A549 (cell line): ENCODE measurements around the gene GOLGA5. TPM values are rescaled to one million over a fixed set of nuclear protein-coding genes. Genes with fewer than 3 reads are reported as not detected.

ENCODE experiments used
- ATAC-seq, 2 experiments: fragments of 200-7000 bp in 1 of 2; fragments of >200 bp in 1 of 2; cut with Nextera tagmentation in 1 of 2; cut with Tn5 transposase in 1 of 2; 3 replicates each; pipeline versions ENCODE4 v1.8.0 to v1.9.1; 2018 to 2020; ENCODE audit warnings: mild to moderate bottlenecking in 1 of 2, moderate library complexity in 1 of 2
- CTCF ChIA-PET: fragments of 300-600 bp; sonication (Branson Sonifier 250); formaldehyde crosslinking; extraction: SDS; loops from one replicate; lab custom pipeline; 2021; ENCODE audit warnings: antibody characterized with exemption, inconsistent platforms; lab: Yijun Ruan, JAX
- POLR2A ChIA-PET: fragments of 350-600 bp; formaldehyde crosslinking; extraction: SDS; loops from one replicate; lab custom pipeline; 2021; ENCODE audit warnings: antibody characterized with exemption, inconsistent platforms; lab: Yijun Ruan, JAX
- DNase-seq, 2 experiments: peaks; one replicate each; pipeline versions ENCODE4 v3.0.0 to v3.0.0-alpha.2; 2011 to 2016; ENCODE audit warnings: low read depth in 1 of 2, low spot score in 1 of 2
- FAIRE-seq: peaks from 2 replicates; lab custom pipeline; 2011; peaks lifted over from hg19 to GRCh38; lab: Jason Lieb, UNC
- H3K27ac ChIP-seq, 2 experiments: fragments of >200 bp; sonication (Bioruptor Twin); formaldehyde crosslinking; 3 replicates each; pipeline ENCODE4 v1.5.1; 2016 to 2017
- H3K4me1 ChIP-seq: fragments of >200 bp; sonication (Bioruptor Twin); formaldehyde crosslinking; 3 replicates; pipeline ENCODE4 v1.6.1; 2016
- H3K4me2 ChIP-seq: fragments of >200 bp; sonication (Bioruptor Twin); formaldehyde crosslinking; 3 replicates; pipeline ENCODE4 v1.6.1; 2016
- H3K4me3 ChIP-seq: fragments of >200 bp; sonication (Bioruptor Twin); formaldehyde crosslinking; 3 replicates; pipeline ENCODE4 v1.5.1; 2016
- H3K9me3 ChIP-seq: fragments of >200 bp; sonication (Bioruptor Twin); formaldehyde crosslinking; 3 replicates; pipeline ENCODE4 v1.6.1; 2016
- BHLHE40 ChIP-seq: IDR thresholded peaks from 2 replicates; pipeline ENCODE4 v1.6.1; 2012; ENCODE audit warnings: low read depth, low read length, inconsistent platforms
- ELK1 ChIP-seq: fragments of 150-350 bp; IDR thresholded peaks from 2 replicates; pipeline ENCODE4 v1.6.1; 2014; ENCODE audit warnings: low read depth, mild to moderate bottlenecking, low read length
- ESRRA ChIP-seq: fragments of 150-350 bp; IDR thresholded peaks from 2 replicates; pipeline ENCODE4 v1.6.1; 2014; ENCODE audit warnings: mild to moderate bottlenecking, low read length, borderline replicate concordance
- HDAC2 ChIP-seq: fragments of 200-600 bp; sonication (generic); IDR thresholded peaks from 2 replicates; pipeline ENCODE4 v1.6.1; 2016
- HMGXB4 ChIP-seq: fragments of 250-450 bp; sonication (Bioruptor Pico); IDR thresholded peaks from 2 replicates; pipeline ENCODE4 v1.5.0; 2021; ENCODE audit warnings: mild to moderate bottlenecking, moderate library complexity, borderline replicate concordance
- HOXA7 ChIP-seq: fragments of 250-450 bp; sonication (Bioruptor Pico); IDR thresholded peaks from 2 replicates; pipeline ENCODE4 v1.5.0; 2020; ENCODE audit warnings: mild to moderate bottlenecking, moderate library complexity
- KDM1A ChIP-seq: fragments of 200-600 bp; sonication (generic); IDR thresholded peaks from 2 replicates; pipeline ENCODE4 v1.6.1; 2016; ENCODE audit warnings: low read depth, mild to moderate bottlenecking
- KDM5A ChIP-seq: fragments of 200-600 bp; sonication (generic); IDR thresholded peaks from 2 replicates; pipeline ENCODE4 v1.6.1; 2016; ENCODE audit warnings: antibody characterized with exemption, mild to moderate bottlenecking
- MAZ ChIP-seq: fragments of 150-350 bp; IDR thresholded peaks from 2 replicates; pipeline ENCODE4 v1.6.1; 2014; ENCODE audit warnings: antibody characterized with exemption, low read depth, low read length, borderline replicate concordance
- PHF8 ChIP-seq: fragments of 200-600 bp; sonication (generic); IDR thresholded peaks from 2 replicates; pipeline ENCODE4 v1.6.1; 2016; ENCODE audit warnings: low read depth, mild to moderate bottlenecking, antibody characterized with exemption, moderate library complexity, borderline replicate concordance
- POLR2A ChIP-seq: IDR thresholded peaks from 2 replicates; pipeline ENCODE4 v1.6.1; 2012; ENCODE audit warnings: mild to moderate bottlenecking, low read length
- ZNF302 ChIP-seq: fragments of 250-450 bp; sonication (Bioruptor Pico); IDR thresholded peaks from 2 replicates; pipeline ENCODE4 v1.9.0; 2021; ENCODE audit warnings: inconsistent platforms, mild to moderate bottlenecking, moderate library complexity
- WGBS: methylation state at CpG from one replicate; pipeline ENCODE4 v1.1.6; 2017; ENCODE audit errors: missing lambda C conversion rate; 5-methylcytosine and 5-hydroxymethylcytosine counted together
- polyA plus RNA-seq, 4 experiments: library from polyadenylated mRNA; depleted of rRNA in 3 of 4; stranded (reverse); fragments of >200 nt; fragmentation: RNase III in 1 of 4; extraction: RNeasy Plus Mini Kit Qiagen cat#74134 plus additional on column Dnase treatment in 1 of 4; gene quantifications; 2 replicates in 3 of 4; 3 replicates in 1 of 4; pipeline ENCODE4 v1.2.3, GENCODE V29; 2011 to 2017
- TF ChIP-seq, protein P1 (sequence below): IDR thresholded peaks from 2 replicates; pipeline ENCODE4 v1.6.1; 2012

Gene GOLGA5
- polyA plus RNA-seq, 2 of the 4 experiments (the other 2 are of a cell fraction): 31.9 to 53.8 TPM

- POLR2A ChIA-PET: no interaction called here
- DNase-seq (no peak), ATAC-seq (no peak), FAIRE-seq (no peak)
- Histone ChIP-seq H3K9me3 (0 out of 3 replicates have a peak, but pooled peaks cover 4% of the 10 kb centered on the region), H3K4me1 (no peaks in the 10 kb centered on the region), H3K27ac (no peak overlapping the region), H3K4me3 (no peak overlapping the region), H3K4me2 (no peak overlapping the region)
- 23% methylated on average over 1 of the region's 1 CpG for WGBS
- TF ChIP-seq PHF8: no peak
- TF ChIP-seq POLR2A: no peak
- TF ChIP-seq, protein P1, sequence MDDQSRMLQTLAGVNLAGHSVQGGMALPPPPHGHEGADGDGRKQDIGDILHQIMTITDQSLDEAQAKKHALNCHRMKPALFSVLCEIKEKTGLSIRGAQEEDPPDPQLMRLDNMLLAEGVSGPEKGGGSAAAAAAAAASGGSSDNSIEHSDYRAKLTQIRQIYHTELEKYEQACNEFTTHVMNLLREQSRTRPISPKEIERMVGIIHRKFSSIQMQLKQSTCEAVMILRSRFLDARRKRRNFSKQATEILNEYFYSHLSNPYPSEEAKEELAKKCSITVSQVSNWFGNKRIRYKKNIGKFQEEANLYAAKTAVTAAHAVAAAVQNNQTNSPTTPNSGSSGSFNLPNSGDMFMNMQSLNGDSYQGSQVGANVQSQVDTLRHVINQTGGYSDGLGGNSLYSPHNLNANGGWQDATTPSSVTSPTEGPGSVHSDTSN: no peak
- TF ChIP-seq MAZ: no peak
- no peak for TF ChIP-seq KDM5A
- no peak for TF ChIP-seq HDAC2
- TF ChIP-seq BHLHE40: no peak
- TF ChIP-seq ZNF302 (CRISPR knock-in tag): no peak
- CTCF ChIA-PET: no interaction called here
These were observed 93.1 kb downstream of the GOLGA5 start for GRCh38 chr14:92887157-92887556.

DNA sequence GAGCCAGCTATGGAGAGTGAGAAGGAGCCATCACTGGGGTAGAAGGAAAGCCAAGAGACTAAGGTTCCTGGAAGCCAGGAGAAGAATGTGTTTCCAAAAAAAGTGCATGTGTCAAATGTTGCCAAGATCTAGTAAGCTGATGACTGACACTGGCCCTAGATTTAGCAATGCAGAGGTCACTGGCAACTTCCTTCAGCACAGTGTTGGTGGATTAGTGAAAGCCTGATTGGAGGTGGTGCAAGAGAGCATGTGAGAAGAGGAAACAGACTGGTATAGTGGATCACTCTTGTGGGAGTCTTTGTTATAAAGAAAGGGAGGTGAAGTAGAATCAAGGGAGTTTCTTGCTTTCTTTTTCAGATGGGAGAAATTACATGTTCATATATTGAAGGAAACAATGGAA lies 94.8 kb downstream of the GOLGA5 start:
- H3K27ac ChIP-seq: no peak overlapping the region
- H3K4me2 ChIP-seq: no peak overlapping the region
- ChIA-PET CTCF (no interaction called here), POLR2A (no interaction called here)
- no peak for DNase-seq
- no peak for ATAC-seq
- no peaks in the 10 kb centered on the region for H3K4me1 ChIP-seq
- peaks cover 16% of the 10 kb centered on the region for H3K9me3 ChIP-seq
- FAIRE-seq: no peak
- TF ChIP-seq ESRRA: no peak
- TF ChIP-seq HMGXB4: no peak
- TF ChIP-seq ELK1: no peak
- TF ChIP-seq HDAC2: no peak
- no peak for TF ChIP-seq HOXA7 (CRISPR knock-in tag)
- no peak for TF ChIP-seq KDM1A
- H3K4me3 ChIP-seq: no peak overlapping the region

Other genes starting within 250 kb of the GOLGA5 start
- gene LGMN, start 45.7 kb upstream of the GOLGA5 start, polyA plus RNA-seq (2011; rRNA removed): 106 and 136 TPM in 2 replicates
- 59.6 to 70.4 TPM (median 66.2 TPM) in 3 replicates for gene LGMN, start 45.7 kb upstream of the GOLGA5 start, polyA plus RNA-seq (2017; fragmentation: RNase III; extraction: RNeasy Plus Mini Kit Qiagen cat#74134 plus additional on column Dnase treatment)
- gene CHGA, start 128.8 kb downstream of the GOLGA5 start, polyA plus RNA-seq (2011; rRNA removed): 0.11 and 0.32 TPM in 2 replicates
- gene CHGA, start 128.8 kb downstream of the GOLGA5 start, polyA plus RNA-seq (2017; fragmentation: RNase III; extraction: RNeasy Plus Mini Kit Qiagen cat#74134 plus additional on column Dnase treatment): 0.61 to 0.73 TPM (median 0.70 TPM) in 3 replicates